Suprapubic skin (tissue), 4 donors: ENCODE results near the gene MMP28. TPM values are rescaled to one million over a fixed set of nuclear protein-coding genes. Genes with fewer than 3 reads are reported as not detected.
A peak's percentile ranks its signal among the peaks of the same experiment; 100 is the strongest.

ENCODE experiments used
- DNase-seq, 2 donors: peaks; one replicate each; pipeline ENCODE4 v3.0.0-alpha.2; 2019; ENCODE audit warnings: low spot score in 2 of 2
- H3K27ac ChIP-seq: fragments of 200-600 bp; sonication (generic); one replicate; pipeline ENCODE4 v1.5.1; 2019
- H3K27me3 ChIP-seq: fragments of 200-600 bp; sonication (generic); one replicate; pipeline ENCODE4 v1.5.1; 2019
- H3K36me3 ChIP-seq: fragments of 200-600 bp; sonication (generic); one replicate; pipeline ENCODE4 v1.5.1; 2019
- H3K4me1 ChIP-seq: fragments of 200-600 bp; sonication (generic); one replicate; pipeline ENCODE4 v1.5.1; 2019
- H3K4me3 ChIP-seq: fragments of 200-600 bp; sonication (generic); one replicate; pipeline ENCODE4 v1.5.1; 2019; ENCODE audit warnings: mild to moderate bottlenecking
- H3K9me3 ChIP-seq: fragments of 200-600 bp; sonication (generic); one replicate; pipeline ENCODE4 v1.5.1; 2019
- EP300 ChIP-seq: sonication (generic); formaldehyde crosslinking; IDR thresholded peaks from one replicate; pipeline ENCODE4 v1.6.1; 2017; ENCODE audit warnings: antibody characterized with exemption
- POLR2A ChIP-seq, 2 donors: fragments of 450-650 bp; IDR thresholded peaks; one replicate each; pipeline ENCODE4 v1.6.1; 2017; ENCODE audit warnings: antibody characterized with exemption in 2 of 2, mild to moderate bottlenecking in 2 of 2, moderate library complexity in 2 of 2
- POLR2AphosphoS5 ChIP-seq, 3 donors: sonication (generic); formaldehyde crosslinking; IDR thresholded peaks; one replicate each; pipeline ENCODE4 v1.6.1; 2017; ENCODE audit warnings: antibody characterized with exemption in 3 of 3
- WGBS: methylation state at CpG from one replicate; pipeline ENCODE4 v1.1.5; 2018; 5-methylcytosine and 5-hydroxymethylcytosine counted together
- total RNA-seq, 4 donors: library from RNA; depleted of rRNA; stranded (reverse); fragments of >200 nt; gene quantifications; one replicate each; pipeline ENCODE4 v1.1.0, GENCODE V29; 2016
- TF ChIP-seq, protein P1 (sequence below), 2 donors: fragments of 200-600 bp in 1 of 2; fragments of 450-650 bp in 1 of 2; sonication (generic) in 1 of 2; IDR thresholded peaks; one replicate each; pipeline ENCODE4 v1.5.1; 2016 to 2019; ENCODE audit warnings: antibody characterized with exemption in 2 of 2, mild to moderate bottlenecking in 1 of 2, moderate library complexity in 1 of 2

The MMP28 gene
- total RNA-seq, 4 donors from 2014 or later: 76.4 to 109 (median 91.0) TPM

DNA sequence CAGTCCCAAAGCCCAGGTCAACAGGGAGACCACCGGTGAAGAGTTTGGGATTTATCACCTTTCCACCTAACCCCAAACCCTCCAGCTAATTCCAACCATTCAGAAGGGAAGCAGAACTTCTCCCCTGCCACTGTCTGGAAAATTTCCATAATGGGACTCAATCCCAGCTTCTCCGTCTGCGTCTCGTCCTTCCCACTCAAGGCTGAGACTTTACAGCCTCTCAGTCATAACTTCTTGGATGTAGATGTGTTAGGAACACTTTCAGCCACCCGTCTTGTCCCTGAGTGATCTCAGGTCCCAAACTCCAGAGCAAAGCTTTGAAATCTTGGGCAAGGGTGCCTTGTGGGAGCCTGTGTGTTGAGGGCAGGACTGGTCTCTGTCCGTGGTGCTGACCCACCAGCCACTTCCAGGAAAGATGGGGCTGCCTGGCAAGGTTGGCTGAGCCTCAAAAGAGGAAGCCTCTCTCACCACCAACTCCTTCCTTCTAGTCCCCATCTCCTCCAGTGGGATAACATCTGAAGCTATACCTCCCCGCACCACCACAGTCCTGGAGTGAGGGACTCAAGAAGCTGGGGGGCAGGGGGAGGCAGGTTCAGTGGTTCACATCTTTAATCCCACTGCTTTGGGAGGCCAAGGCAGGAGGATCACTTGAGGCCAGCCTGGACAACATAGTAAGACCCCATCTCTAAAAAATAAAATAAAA lies 51.7 kb downstream of the MMP28 start:
- Histone ChIP-seq H3K27ac (no peak overlapping the region), H3K4me3 (no peak overlapping the region), H3K36me3 (no peaks in the 10 kb centered on the region), H3K9me3 (no peaks in the 10 kb centered on the region), H3K4me1 (peaks cover 19% of the 10 kb centered on the region), H3K27me3 (peaks cover 53% of the 10 kb centered on the region)
- peak in 1 of 2 donors; percentile 42 for DNase-seq
- WGBS: 46% methylated on average over 6 of the region's 7 CpGs
- TF ChIP-seq, protein P1, sequence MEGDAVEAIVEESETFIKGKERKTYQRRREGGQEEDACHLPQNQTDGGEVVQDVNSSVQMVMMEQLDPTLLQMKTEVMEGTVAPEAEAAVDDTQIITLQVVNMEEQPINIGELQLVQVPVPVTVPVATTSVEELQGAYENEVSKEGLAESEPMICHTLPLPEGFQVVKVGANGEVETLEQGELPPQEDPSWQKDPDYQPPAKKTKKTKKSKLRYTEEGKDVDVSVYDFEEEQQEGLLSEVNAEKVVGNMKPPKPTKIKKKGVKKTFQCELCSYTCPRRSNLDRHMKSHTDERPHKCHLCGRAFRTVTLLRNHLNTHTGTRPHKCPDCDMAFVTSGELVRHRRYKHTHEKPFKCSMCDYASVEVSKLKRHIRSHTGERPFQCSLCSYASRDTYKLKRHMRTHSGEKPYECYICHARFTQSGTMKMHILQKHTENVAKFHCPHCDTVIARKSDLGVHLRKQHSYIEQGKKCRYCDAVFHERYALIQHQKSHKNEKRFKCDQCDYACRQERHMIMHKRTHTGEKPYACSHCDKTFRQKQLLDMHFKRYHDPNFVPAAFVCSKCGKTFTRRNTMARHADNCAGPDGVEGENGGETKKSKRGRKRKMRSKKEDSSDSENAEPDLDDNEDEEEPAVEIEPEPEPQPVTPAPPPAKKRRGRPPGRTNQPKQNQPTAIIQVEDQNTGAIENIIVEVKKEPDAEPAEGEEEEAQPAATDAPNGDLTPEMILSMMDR (IDR thresholded peaks at IDR 0.05): no peak
- no peak for TF ChIP-seq EP300
- TF ChIP-seq POLR2AphosphoS5 (IDR thresholded peaks at IDR 0.05): no peak

DNA sequence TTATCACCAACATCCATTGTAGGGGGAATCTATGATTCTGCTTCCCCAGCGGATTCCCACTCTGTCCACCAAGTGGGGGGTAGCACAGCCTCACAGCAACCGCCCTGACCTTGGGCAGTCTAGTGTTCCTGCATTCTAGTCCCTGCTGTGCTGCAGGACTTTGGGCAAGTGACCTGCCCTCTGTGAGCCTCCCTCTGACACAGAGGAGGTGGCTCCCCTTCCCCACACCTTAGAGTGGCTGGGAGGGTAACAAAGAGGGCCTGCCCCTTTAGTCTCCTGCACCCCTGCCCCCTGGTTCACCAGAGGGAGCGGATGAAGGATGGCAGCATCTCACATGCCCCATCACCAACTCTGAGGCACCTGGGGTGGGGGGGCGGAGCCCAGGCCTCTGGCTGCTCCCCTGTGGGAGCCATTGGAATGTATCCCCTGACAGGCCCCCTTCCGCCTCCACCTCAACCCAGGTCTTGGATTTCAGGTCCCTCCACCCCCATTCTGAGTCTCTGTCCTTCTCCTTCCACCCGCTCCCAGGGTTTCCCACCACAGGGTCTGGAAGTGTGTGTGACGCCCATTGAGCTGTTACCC lies 52.5 kb downstream of the MMP28 start:
- TF ChIP-seq EP300 (no peak), POLR2AphosphoS5 (IDR thresholded peaks at IDR 0.05) (no peak), POLR2A (IDR thresholded peaks at IDR 0.05) (no peak)
- TF ChIP-seq, protein P1 (IDR thresholded peaks at IDR 0.05): no peak
- peak; percentile 36 to 61 for DNase-seq
- H3K36me3 ChIP-seq: no peaks in the 10 kb centered on the region
- H3K27ac ChIP-seq: no peak overlapping the region
- no peak overlapping the region for H3K4me3 ChIP-seq
- 80% methylated on average over 5 of the region's 7 CpGs for WGBS
- H3K9me3 ChIP-seq: no peaks in the 10 kb centered on the region
- H3K27me3 ChIP-seq: peaks cover 45% of the 10 kb centered on the region
- H3K4me1 ChIP-seq: peaks cover 12% of the 10 kb centered on the region

DNA sequence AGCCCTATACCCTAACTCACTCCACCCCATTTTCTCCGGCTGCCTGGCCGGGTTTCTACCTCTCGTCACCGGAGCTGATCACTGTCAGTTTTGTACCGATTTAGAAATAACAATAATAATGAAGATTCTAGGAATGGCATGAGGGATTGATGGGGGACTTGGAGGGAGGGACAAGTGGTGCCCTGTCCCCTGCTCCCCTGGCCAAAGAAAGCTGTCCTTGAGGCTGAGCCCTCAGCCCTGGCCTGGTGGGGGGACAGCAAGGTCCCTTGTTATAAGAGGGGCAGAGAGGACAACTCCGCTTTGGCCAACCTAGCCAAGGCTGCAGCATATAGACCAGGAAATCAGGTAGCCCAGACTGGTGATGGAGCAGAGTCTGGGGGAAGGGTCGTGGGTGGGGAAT lies 52.9 kb downstream of the MMP28 start:
- H3K27me3 ChIP-seq: peaks cover 45% of the 10 kb centered on the region
- no peaks in the 10 kb centered on the region for H3K36me3 ChIP-seq
- no peaks in the 10 kb centered on the region for H3K9me3 ChIP-seq
- H3K4me1 ChIP-seq: peaks cover 12% of the 10 kb centered on the region
- no peak overlapping the region for H3K4me3 ChIP-seq
- 77% methylated on average over 7 of the region's 7 CpGs for WGBS
- TF ChIP-seq, protein P1 (IDR thresholded peaks at IDR 0.05): no peak
- TF ChIP-seq EP300 (no peak), POLR2A (IDR thresholded peaks at IDR 0.05) (no peak), POLR2AphosphoS5 (IDR thresholded peaks at IDR 0.05) (no peak)
- peak; percentile 22 to 47 for DNase-seq
- no peak overlapping the region for H3K27ac ChIP-seq

DNA sequence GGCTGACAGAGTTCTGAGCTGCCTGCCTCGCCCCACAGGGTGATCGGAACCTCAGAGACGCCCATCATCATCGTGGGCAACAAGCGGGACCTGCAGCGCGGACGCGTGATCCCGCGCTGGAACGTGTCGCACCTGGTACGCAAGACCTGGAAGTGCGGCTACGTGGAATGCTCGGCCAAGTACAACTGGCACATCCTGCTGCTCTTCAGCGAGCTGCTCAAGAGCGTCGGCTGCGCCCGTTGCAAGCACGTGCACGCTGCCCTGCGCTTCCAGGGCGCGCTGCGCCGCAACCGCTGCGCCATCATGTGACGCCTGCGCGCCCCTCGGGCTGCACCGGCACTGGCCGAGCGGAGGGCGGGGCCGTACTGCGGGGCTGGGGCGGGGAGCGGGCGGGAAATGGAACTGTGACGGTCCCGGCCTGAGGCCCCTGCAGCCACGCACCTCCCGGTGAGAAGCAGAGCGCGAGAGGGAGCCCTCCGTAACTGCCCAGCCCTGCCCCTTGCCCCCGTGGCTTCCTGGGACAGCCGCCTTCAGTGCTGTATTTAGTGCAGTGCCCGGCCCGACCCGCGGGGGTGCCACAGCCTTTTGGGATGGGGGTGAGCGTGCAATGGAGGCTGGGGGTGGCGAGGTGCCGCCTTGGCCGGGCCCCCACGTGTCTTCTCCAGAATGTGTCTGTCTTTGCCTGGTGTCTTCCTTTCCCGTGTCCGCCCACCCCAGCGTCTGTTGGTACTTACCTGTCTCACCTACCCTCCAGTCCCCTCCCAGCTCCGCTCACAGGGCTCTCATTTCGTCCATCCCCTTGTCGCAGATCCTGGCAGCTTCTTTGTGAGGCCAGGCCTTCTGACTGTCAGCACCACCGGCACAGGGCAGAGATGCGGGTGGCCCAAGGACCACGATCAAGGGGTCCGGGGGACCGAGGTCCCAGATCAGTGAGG lies 54.2 kb downstream of the MMP28 start:
- peak; percentile 54 to 70 for DNase-seq
- H3K36me3 ChIP-seq: no peaks in the 10 kb centered on the region
- TF ChIP-seq POLR2A (IDR thresholded peaks at IDR 0.05) (no peak), EP300 (no peak), POLR2AphosphoS5 (IDR thresholded peaks at IDR 0.05) (no peak)
- TF ChIP-seq, protein P1 (IDR thresholded peaks at IDR 0.05): no peak
- H3K27ac ChIP-seq: no peak overlapping the region
- peaks cover 45% of the 10 kb centered on the region for H3K27me3 ChIP-seq
- H3K9me3 ChIP-seq: no peaks in the 10 kb centered on the region
- whole genome bisulfite sequencing: 12% methylated on average over 37 of the region's 73 CpGs
- H3K4me3 ChIP-seq: peak overlapping the region; percentile 34
- H3K4me1 ChIP-seq: peaks cover 10% of the 10 kb centered on the region
